WI38 (cell line): ENCODE measurements around the gene CFAP157.

Source experiments
- H3K4me3 ChIP-seq: 2 replicates; pipeline ENCODE4 v1.5.1; 2011; ENCODE audit warnings: low read depth, mild to moderate bottlenecking, control low read depth, low read length
- TF ChIP-seq, protein P1 (sequence below): IDR thresholded peaks from 2 replicates; pipeline ENCODE4 v1.5.1; 2012; ENCODE audit warnings: low read depth, mild to moderate bottlenecking, control low read depth, low read length

CFAP157 gene

DNA sequence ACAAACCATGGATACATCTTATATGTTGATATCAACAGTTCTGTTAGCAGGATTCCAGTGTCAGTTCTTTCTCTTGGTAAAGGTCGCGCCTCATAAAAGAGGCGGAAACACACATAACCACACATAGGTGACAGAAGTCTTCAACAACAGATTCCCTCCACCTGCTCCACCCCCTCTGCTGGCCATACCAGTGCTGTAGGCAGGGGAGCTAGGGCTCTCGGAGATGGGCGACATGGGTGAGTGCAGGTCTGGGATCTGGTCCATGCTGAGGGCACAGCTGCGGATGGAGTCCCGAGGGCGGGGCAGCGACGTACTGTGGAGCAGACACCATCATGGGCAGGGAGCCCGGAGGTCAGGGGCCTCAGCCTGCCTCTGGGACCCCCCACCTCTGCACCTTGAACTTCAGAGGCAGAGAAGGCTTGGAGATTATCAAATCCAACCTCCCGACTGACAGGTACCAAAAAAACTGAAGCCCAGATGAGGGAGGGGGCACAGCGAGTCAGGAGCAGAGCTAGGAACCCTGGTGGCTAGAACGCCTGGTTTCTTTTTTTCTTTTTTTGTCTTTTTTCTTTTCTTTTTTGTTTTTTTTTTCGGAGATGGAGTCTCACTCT, 40.3 kb downstream of the CFAP157 start:
- no peak overlapping the region for H3K4me3 ChIP-seq
- TF ChIP-seq, protein P1, sequence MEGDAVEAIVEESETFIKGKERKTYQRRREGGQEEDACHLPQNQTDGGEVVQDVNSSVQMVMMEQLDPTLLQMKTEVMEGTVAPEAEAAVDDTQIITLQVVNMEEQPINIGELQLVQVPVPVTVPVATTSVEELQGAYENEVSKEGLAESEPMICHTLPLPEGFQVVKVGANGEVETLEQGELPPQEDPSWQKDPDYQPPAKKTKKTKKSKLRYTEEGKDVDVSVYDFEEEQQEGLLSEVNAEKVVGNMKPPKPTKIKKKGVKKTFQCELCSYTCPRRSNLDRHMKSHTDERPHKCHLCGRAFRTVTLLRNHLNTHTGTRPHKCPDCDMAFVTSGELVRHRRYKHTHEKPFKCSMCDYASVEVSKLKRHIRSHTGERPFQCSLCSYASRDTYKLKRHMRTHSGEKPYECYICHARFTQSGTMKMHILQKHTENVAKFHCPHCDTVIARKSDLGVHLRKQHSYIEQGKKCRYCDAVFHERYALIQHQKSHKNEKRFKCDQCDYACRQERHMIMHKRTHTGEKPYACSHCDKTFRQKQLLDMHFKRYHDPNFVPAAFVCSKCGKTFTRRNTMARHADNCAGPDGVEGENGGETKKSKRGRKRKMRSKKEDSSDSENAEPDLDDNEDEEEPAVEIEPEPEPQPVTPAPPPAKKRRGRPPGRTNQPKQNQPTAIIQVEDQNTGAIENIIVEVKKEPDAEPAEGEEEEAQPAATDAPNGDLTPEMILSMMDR = no peak

DNA sequence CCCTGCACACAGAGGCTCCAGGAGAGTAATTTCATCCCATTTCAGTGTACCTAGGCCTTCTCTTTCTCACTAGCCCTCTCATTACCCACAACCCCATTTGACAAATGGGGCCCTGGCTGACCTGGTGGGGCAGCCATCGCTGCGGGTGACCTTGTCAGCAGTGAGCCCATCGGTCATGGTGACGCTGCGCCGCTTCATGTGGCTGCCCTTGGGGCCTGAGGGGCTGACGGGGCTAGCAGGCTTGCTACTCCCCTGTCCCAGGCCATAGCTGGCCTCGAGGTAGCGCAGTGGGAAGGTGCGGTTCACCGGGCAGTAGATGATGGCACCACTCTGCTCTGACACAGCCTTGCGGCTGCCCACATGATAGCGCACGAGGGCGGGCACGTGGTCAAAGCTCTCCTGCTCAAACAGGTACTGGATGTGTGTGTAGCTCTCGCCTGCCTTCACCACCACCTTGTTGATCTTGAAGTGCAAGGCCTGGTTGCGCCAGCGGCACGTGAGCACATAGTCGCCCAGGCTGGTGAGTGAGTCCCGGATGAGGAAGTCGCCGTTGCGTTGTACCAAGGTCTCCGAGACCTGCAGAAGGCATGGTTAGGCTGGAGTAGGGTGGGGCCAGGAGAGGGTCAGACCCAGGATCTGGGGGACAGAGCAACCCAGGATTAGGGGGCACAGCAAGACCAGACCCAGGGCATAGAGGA, 42.5 kb downstream of the CFAP157 start:
- TF ChIP-seq, protein P1 = no peak
- no peak overlapping the region for H3K4me3 ChIP-seq

DNA sequence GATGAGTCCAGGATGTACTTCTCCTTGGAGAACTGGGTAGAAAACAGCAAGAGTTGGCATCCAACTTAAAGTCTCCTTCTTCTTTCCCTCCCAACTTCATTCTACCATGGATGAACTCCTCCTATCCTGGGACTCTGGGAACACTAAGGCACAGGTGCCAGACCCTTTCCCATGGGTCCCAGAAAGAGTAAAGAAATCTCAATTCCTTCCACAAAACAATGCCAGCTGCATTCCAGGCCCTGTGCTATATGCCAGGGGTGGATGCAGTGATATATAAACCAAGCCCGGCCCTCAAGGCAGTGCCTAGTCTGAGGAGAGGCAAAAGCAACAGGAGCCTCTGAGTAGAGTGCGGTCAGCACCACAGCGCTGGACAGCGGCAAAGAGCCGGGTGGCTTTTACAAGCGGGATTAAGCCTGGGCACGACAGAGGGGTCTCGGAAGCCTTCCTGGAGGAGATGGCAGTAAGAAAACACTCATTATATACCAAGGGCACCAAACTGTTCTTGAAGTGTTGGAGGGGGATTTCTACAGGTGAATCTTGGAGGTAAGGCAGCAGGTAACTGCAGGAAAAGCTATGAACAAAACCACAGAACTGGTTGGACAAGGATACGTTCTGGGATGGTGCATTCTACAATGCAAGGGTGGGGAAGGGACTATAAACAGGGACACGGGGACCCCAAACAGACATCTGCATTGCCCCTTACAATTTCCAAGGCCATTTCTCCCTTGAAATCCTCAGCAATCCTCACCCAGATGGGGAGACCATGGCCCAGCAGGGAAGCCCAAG, 44.7 kb downstream of the CFAP157 start:
- no peak overlapping the region for H3K4me3 ChIP-seq
- TF ChIP-seq, protein P1 = no peak

DNA sequence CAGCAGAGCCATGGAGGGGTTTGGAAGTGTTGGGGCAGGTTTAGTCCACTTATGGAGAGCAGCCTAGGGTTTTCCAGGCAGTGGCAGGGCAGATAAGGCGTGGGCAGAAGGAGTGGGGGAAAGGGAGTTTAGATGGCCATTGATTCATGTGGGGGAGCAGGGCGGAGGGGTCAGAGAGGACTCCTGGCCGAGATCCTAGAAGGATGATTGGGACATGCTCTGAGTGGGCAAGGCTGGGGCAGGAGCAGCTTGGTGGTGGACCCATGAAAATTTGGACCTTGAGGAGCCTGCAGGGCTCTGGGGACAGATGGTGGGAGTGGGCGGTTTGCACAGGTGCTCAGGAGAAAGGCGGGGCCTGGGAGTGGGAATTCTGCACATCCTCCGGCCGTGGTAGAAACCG, 46.4 kb downstream of the CFAP157 start:
- H3K4me3 ChIP-seq = no peak overlapping the region
- TF ChIP-seq, protein P1 = no peak

DNA sequence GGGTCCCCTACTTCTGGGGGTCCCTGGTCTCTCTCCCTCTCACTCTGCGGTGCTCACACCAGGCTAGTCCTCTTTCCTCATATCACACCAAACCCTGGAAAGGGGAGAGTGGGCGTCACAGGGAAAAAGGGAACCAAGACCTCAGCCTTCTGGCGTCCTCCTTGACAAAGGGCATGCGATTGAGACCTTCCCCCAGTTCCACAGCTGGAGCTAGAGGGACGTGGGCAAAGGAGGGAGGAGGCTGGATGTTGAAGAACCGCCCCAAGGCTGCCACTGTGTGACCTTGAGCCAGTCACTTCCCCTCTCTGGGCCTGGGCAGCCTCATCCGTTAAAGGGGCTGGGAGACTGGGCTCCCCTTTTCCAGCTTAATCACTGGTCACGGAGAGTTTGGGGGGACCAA, 46.8 kb downstream of the CFAP157 start:
- H3K4me3 ChIP-seq = no peak overlapping the region
- TF ChIP-seq, protein P1 = no peak

DNA sequence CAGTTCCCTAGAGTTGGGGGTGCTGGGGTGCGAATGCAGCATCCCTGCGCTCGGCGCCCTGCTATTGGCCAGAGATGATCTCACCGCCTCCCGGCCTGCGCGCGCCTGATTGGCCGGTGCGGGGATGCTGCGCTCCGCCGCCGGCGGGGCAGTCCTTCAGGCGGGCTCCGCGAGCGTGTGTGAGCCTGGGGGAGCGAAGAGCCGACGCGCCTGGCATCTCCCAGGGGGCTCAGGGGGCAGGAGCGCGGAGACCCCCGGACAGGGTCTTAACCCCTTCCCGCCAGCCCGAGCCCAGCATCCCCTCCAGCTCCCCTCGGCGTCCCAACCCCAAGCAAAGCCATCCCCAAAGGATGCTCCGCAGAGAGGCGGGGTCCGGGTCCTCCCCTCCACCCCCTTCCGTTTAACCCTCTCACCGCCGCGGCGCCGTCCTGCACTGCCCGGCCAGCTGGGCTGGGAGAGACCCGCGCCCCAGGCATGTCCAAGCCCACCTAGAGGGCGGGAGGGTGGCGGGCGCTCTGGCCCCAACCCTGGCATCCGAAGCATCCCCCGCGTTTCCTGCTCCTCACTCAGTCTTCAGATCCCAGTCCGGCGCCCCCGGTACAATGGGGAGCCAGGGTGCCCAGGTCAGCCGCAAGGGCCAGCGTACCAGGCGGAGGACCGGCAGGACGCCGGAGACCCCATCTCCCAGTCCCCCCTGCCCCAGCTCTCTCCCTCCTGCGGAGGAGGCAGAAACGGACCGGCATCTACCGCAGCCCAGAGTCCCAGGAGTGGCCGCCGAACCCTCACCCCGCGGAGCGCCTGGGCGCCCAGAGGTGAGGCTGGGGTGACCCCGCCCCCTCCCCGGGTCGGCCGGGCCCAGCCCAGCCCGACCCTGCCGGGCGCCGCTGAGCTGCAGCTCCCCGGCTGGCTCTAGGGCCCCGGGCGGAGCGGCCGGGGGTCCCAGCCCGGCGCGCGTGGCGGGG, 47.6 kb downstream of the CFAP157 start:
- H3K4me3 ChIP-seq = no peak overlapping the region
- TF ChIP-seq, protein P1 = no peak
